GM12801 (cell line): Measurements from ENCODE around the gene ANO7.

ENCODE experiments used
- CTCF ChIP-seq: IDR thresholded peaks from one replicate; pipeline ENCODE4 v1.5.1; 2011; ENCODE audit warnings: control low read depth; ENCODE audit not compliant: insufficient read length; ENCODE audit errors: extremely low read depth

Gene ANO7

GRCh38 chr2:241146286-241146685 is 42.2 kb upstream of the ANO7 start:
- TF ChIP-seq CTCF: no peak

GRCh38 chr2:241147336-241147735 is 41.1 kb upstream of the ANO7 start:
- TF ChIP-seq CTCF: no peak

GRCh38 chr2:241148239-241148638 is 40.2 kb upstream of the ANO7 start:
- no peak for TF ChIP-seq CTCF

- TF ChIP-seq CTCF: no peak
Observed at GRCh38 chr2:241148891-241149674, 39.4 kb upstream of the ANO7 start, which contains the start of gene PASK. Gene PASK (minus strand): TSS chr2:241149472. CDS start chr2:241143032, 6,440 bp downstream.

GRCh38 chr2:241149675-241149924 is 38.9 kb upstream of the ANO7 start:
- TF ChIP-seq CTCF: no peak

GRCh38 chr2:241149925-241150659 is 38.4 kb upstream of the ANO7 start, which contains the start of gene PPP1R7:
Gene PPP1R7 (plus strand): TSS chr2:241150467. CDS start chr2:241150496, 29 bp downstream.
- no peak for TF ChIP-seq CTCF

- TF ChIP-seq CTCF: no peak
Observed at GRCh38 chr2:241150660-241151530, 37.6 kb upstream of the ANO7 start.
